Astrocyte of the spinal cord (primary cell): ENCODE measurements around the gene SUN1.

Experiments used
- DNase-seq: peaks from one replicate; pipeline ENCODE4 v3.0.0; 2011; ENCODE audit warnings: low read depth, low spot score
- H3K4me3 ChIP-seq: 2 replicates; pipeline ENCODE4 v1.5.1; 2011; ENCODE audit warnings: low read depth, mild to moderate bottlenecking, low read length, moderate library complexity
- CTCF ChIP-seq: IDR thresholded peaks from 2 replicates; pipeline ENCODE4 v1.5.1; 2012; ENCODE audit warnings: low read depth, mild to moderate bottlenecking, low read length, inconsistent platforms
- in situ Hi-C: cut with HindIII; loops from 2 replicates; pipeline ENCODE4 v1.10.0; 2017; ENCODE audit warnings: low sequenced_read_pairs

SUN1 gene

GRCh38 chr7:890868-891267 lies 58.6 kb downstream of the SUN1 start:
- no peak overlapping the region for H3K4me3 ChIP-seq
- no peak for DNase-seq
- TF ChIP-seq CTCF = no peak
- in situ Hi-C loops = no loop called here

- H3K4me3 ChIP-seq = no peak overlapping the region
- TF ChIP-seq CTCF = no peak
- no peak for DNase-seq
- in situ Hi-C loops = no loop called here
Measured at GRCh38 chr7:891291-891690, 59.0 kb downstream of the SUN1 start.

- in situ Hi-C loops = no loop called here
- H3K4me3 ChIP-seq = no peak overlapping the region
- TF ChIP-seq CTCF = no peak
Measured at GRCh38 chr7:891805-892204, 59.5 kb downstream of the SUN1 start.

GRCh38 chr7:892648-893593 lies 60.6 kb downstream of the SUN1 start:
- no peak for DNase-seq
- in situ Hi-C loops = no loop called here
- TF ChIP-seq CTCF = no peak
- H3K4me3 ChIP-seq = no peak overlapping the region

More at GRCh38 chr7:891805-892204, 59.5 kb downstream of the SUN1 start:
- DNase-seq = no peak

- no peak for DNase-seq
- H3K4me3 ChIP-seq = no peak overlapping the region
- in situ Hi-C loops = no loop called here
- no peak for TF ChIP-seq CTCF
Measured at GRCh38 chr7:893686-894085, 61.4 kb downstream of the SUN1 start.

- DNase-seq = no peak
- in situ Hi-C loops = no loop called here
- H3K4me3 ChIP-seq = no peak overlapping the region
- TF ChIP-seq CTCF = no peak
Measured at GRCh38 chr7:894164-894867, 62.0 kb downstream of the SUN1 start.
